Caco-2 (cell line): ENCODE data around the gene OTOF. TPM values are rescaled to one million over a fixed set of nuclear protein-coding genes. Genes with fewer than 3 reads are reported as not detected.

Experiments used
- Bru-seq: library from RNA; stranded (reverse); fragments of 400-500 nt; gene quantifications from one replicate; lab custom pipeline; 2021; lab: Mats Ljungman, UMichigan
- BruChase-seq, 2 experiments: library from RNA; stranded (reverse); fragments of 400-500 nt; gene quantifications; one replicate each; lab custom pipeline; 2021; lab: Mats Ljungman, UMichigan
- BruUV-seq: library from RNA; stranded (reverse); fragments of 400-500 nt; replicated peaks from 2 replicates; lab custom pipeline; 2021; lab: Mats Ljungman, UMichigan
- CTCF ChIA-PET: fragments of 300-600 bp; sonication (Branson Sonifier 250); formaldehyde crosslinking; loops from one replicate; lab custom pipeline; 2022; ENCODE audit warnings: antibody characterized with exemption; lab: Charles Lee
- POLR2A ChIA-PET: fragments of 300-600 bp; sonication (Branson Sonifier 250); formaldehyde crosslinking; loops from one replicate; lab custom pipeline; 2022; ENCODE audit warnings: antibody characterized with exemption; lab: Charles Lee
- DNase-seq, 2 experiments: peaks; one replicate each; pipeline versions ENCODE4 v3.0.0 to v3.0.0-alpha.2; 2020 to 2022
- H3K27me3 ChIP-seq: replicated peaks from 2 replicates; pipeline ENCODE4 v1.6.0; 2011; ENCODE audit warnings: low read length; ENCODE audit not compliant: control insufficient read depth, insufficient read depth
- H3K36me3 ChIP-seq: 2 replicates; pipeline ENCODE4 v1.5.1; 2011; ENCODE audit warnings: low read length; ENCODE audit not compliant: control insufficient read depth, insufficient read depth
- H3K4me1 ChIP-seq: fragments of 250-450 bp; sonication (Bioruptor Pico); 2 replicates; pipeline ENCODE4 v1.5.1; 2020; ENCODE audit warnings: mild to moderate bottlenecking
- H3K4me3 ChIP-seq: 2 replicates; pipeline ENCODE4 v1.5.1; 2011; ENCODE audit warnings: low read depth, mild to moderate bottlenecking, control low read depth, low read length
- H3K9me3 ChIP-seq: fragments of 250-450 bp; sonication (Bioruptor Pico); 2 replicates; pipeline ENCODE4 v1.5.1; 2020; ENCODE audit warnings: mild to moderate bottlenecking, moderate library complexity
- H3K27ac Mint-ChIP-seq: one replicate; pipeline ENCODE4 v1.8.0; 2022; ENCODE audit warnings: mixed read lengths; ENCODE audit not compliant: unreplicated experiment
- H3K27me3 Mint-ChIP-seq: one replicate; pipeline ENCODE4 v1.8.0; 2022; ENCODE audit warnings: mixed read lengths; ENCODE audit not compliant: insufficient read depth, unreplicated experiment
- H3K36me3 Mint-ChIP-seq: one replicate; pipeline ENCODE4 v1.8.0; 2022; ENCODE audit warnings: mild to moderate bottlenecking, mixed read lengths; ENCODE audit not compliant: insufficient read depth, unreplicated experiment
- H3K4me1 Mint-ChIP-seq: one replicate; pipeline ENCODE4 v1.8.0; 2022; ENCODE audit warnings: low read depth, mixed read lengths; ENCODE audit not compliant: unreplicated experiment
- H3K4me3 Mint-ChIP-seq: one replicate; pipeline ENCODE4 v1.8.0; 2022; ENCODE audit warnings: mild to moderate bottlenecking, moderate library complexity, mixed read lengths; ENCODE audit not compliant: unreplicated experiment
- H3K9me3 Mint-ChIP-seq: one replicate; pipeline ENCODE4 v1.8.0; 2022; ENCODE audit warnings: mixed read lengths; ENCODE audit not compliant: unreplicated experiment
- CTCF ChIP-seq, 2 experiments: fragments of 200-600 bp in 1 of 2; IDR thresholded peaks; 1 replicate in 1 of 2; 2 replicates in 1 of 2; pipeline versions ENCODE4 v1.5.1 to v1.8.0; 2011 to 2022; ENCODE audit warnings: antibody characterized with exemption in 1 of 2, control low read depth in 1 of 2, inconsistent platforms in 1 of 2, low read depth in 1 of 2, low read length in 1 of 2, mild to moderate bottlenecking in 1 of 2, moderate library complexity in 1 of 2; ENCODE audit not compliant: insufficient read depth in 1 of 2, severe bottlenecking in 1 of 2, unreplicated experiment in 1 of 2
- intact Hi-C: fragments of 100-400 bp; cut with micrococcal nuclease; formaldehyde crosslinking; loops from one replicate; pipeline ENCODE4 v1.10.0; 2022; ENCODE audit not compliant: unreplicated experiment
- long read RNA-seq: library from polyadenylated mRNA; stranded (forward); transcript quantifications from one replicate; pipeline ENCODE4 v2.0.0, GENCODE V29; 2022
- total RNA-seq: library from RNA; stranded (reverse); gene quantifications from 2 replicates; pipeline ENCODE4 v1.2.3, GENCODE V29; 2022

The OTOF gene
- 0.09 TPM in 2 replicates for total RNA-seq
- Bru-seq, nascent RNA, result percentile 2 among the genes with signal in this experiment
- percentile 3 among the genes with signal in this experiment for BruChase-seq, experiment 1, labeled RNA remaining after a 2-hour chase
- percentile 5 among the genes with signal in this experiment for BruChase-seq, experiment 2, labeled RNA remaining after a 6-hour chase
- long read RNA-seq, result 0 reads

GRCh38 chr2:26477911-26478253, at the start of gene OTOF:
Gene OTOF (minus strand): TSS chr2:26478124.
- no peak for TF ChIP-seq CTCF (IDR thresholded peaks at IDR 0.05; ENCODE audit: insufficient read depth in 1 of 2, low read depth in 1 of 2, low read length in 1 of 2, severe bottlenecking in 1 of 2, unreplicated experiment in 1 of 2)
- Mint-ChIP-seq H3K36me3 (no peaks in the 10 kb centered on the region), H3K27ac (no peak within 1 kb of the TSS), H3K9me3 (no peaks in the 10 kb centered on the region), H3K4me3 (no peak within 1 kb of the TSS), H3K27me3 (no peaks in the 10 kb centered on the region), H3K4me1 (no peaks in the 10 kb centered on the region)
- no peaks in the 10 kb centered on the region for H3K9me3 ChIP-seq
- H3K27me3 ChIP-seq, result no peaks in the 10 kb centered on the region
- H3K4me1 ChIP-seq, result peaks cover 11% of the 10 kb centered on the region
- ChIA-PET POLR2A (no interaction called here), CTCF (no interaction called here)
- intact Hi-C loops, result no loop called here
- no peaks in the 10 kb centered on the region for H3K36me3 ChIP-seq
- DNase-seq, result no peak
- no TSS peak for BruUV-seq
- H3K4me3 ChIP-seq, result no peak within 1 kb of the TSS

- no TSS peak for BruUV-seq
These were observed 48.7 kb upstream of the OTOF start for GRCh38 chr2:26526589-26526988.

GRCh38 chr2:26526105-26526504, 48.2 kb upstream of the OTOF start:
- no peaks in the 10 kb centered on the region for H3K4me1 Mint-ChIP-seq
- H3K27ac Mint-ChIP-seq, result no peak overlapping the region
- Histone ChIP-seq H3K9me3 (no peaks in the 10 kb centered on the region), H3K27me3 (no peaks in the 10 kb centered on the region), H3K36me3 (no peaks in the 10 kb centered on the region), H3K4me1 (no peaks in the 10 kb centered on the region), H3K4me3 (no peak overlapping the region)
- no peak for TF ChIP-seq CTCF (IDR thresholded peaks at IDR 0.05; ENCODE audit: insufficient read depth in 1 of 2, low read depth in 1 of 2, low read length in 1 of 2, severe bottlenecking in 1 of 2, unreplicated experiment in 1 of 2)
- CTCF ChIA-PET, result no interaction called here
- intact Hi-C loops, result no loop called here
- POLR2A ChIA-PET, result no interaction called here
- BruUV-seq, result no TSS peak
- H3K9me3 Mint-ChIP-seq, result no peaks in the 10 kb centered on the region
- no peaks in the 10 kb centered on the region for H3K36me3 Mint-ChIP-seq
- H3K27me3 Mint-ChIP-seq, result peaks cover 5% of the 10 kb centered on the region
- no peak overlapping the region for H3K4me3 Mint-ChIP-seq
- DNase-seq, result no peak

More at GRCh38 chr2:26526589-26526988, 48.7 kb upstream of the OTOF start:
- Mint-ChIP-seq H3K9me3 (no peaks in the 10 kb centered on the region), H3K27me3 (peaks cover 5% of the 10 kb centered on the region), H3K27ac (no peak overlapping the region), H3K36me3 (no peaks in the 10 kb centered on the region), H3K4me1 (no peaks in the 10 kb centered on the region), H3K4me3 (no peak overlapping the region)
- intact Hi-C loops, result no loop called here
- H3K27me3 ChIP-seq, result no peaks in the 10 kb centered on the region
- ChIA-PET POLR2A (no interaction called here), CTCF (no interaction called here)
- no peaks in the 10 kb centered on the region for H3K4me1 ChIP-seq
- no peak overlapping the region for H3K4me3 ChIP-seq
- H3K9me3 ChIP-seq, result no peaks in the 10 kb centered on the region
- TF ChIP-seq CTCF (IDR thresholded peaks at IDR 0.05; ENCODE audit: insufficient read depth in 1 of 2, low read depth in 1 of 2, low read length in 1 of 2, severe bottlenecking in 1 of 2, unreplicated experiment in 1 of 2), result no peak
- H3K36me3 ChIP-seq, result no peaks in the 10 kb centered on the region
- no peak for DNase-seq
